Fibroblast of lung (primary cell): ENCODE results near the gene UGT1A7.

ENCODE experiments used
- EZH2 ChIP-seq: IDR thresholded peaks from 2 replicates; pipeline ENCODE4 v1.5.1; 2012; ENCODE audit warnings: low read length, control low read depth, mild to moderate bottlenecking; ENCODE audit errors: missing control alignments
- TF ChIP-seq, protein P1 (sequence below), 2 donors: IDR thresholded peaks in 1 of 2; conservative IDR thresholded peaks in 1 of 2; 1 replicate in 1 of 2; 2 replicates in 1 of 2; pipeline ENCODE4 v1.5.1; 2011 to 2012; ENCODE audit warnings: low read length in 2 of 2, control low read depth in 1 of 2, inconsistent platforms in 1 of 2, low read depth in 1 of 2, mild to moderate bottlenecking in 1 of 2

DNA sequence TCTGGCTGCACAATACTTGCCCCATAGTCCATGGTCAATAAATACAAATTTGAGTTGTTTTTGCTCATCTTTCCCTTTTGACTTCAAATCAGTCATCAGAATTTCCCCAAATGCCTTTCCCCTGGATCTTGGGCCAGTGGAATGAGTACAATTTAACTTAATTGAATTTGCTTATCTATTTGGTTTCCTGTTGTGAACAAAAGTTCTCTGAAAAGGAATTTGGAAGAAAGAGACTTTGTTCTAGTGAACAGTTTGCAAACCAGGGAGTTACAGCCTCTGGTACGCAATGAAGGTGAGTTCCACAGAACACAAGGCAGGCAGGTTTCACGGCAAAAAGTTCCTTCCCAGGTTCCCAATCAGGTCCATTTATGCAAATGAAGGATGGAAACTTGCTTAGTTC lies 77.1 kb downstream of the UGT1A7 start:
- TF ChIP-seq, protein P1, sequence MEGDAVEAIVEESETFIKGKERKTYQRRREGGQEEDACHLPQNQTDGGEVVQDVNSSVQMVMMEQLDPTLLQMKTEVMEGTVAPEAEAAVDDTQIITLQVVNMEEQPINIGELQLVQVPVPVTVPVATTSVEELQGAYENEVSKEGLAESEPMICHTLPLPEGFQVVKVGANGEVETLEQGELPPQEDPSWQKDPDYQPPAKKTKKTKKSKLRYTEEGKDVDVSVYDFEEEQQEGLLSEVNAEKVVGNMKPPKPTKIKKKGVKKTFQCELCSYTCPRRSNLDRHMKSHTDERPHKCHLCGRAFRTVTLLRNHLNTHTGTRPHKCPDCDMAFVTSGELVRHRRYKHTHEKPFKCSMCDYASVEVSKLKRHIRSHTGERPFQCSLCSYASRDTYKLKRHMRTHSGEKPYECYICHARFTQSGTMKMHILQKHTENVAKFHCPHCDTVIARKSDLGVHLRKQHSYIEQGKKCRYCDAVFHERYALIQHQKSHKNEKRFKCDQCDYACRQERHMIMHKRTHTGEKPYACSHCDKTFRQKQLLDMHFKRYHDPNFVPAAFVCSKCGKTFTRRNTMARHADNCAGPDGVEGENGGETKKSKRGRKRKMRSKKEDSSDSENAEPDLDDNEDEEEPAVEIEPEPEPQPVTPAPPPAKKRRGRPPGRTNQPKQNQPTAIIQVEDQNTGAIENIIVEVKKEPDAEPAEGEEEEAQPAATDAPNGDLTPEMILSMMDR (conservative IDR thresholded peaks at IDR 0.05 in 1 of 2, IDR thresholded peaks at IDR 0.05 in 1 of 2; ENCODE audit: low read depth in 1 of 2, low read length in 2 of 2): no peak
- no peak for TF ChIP-seq EZH2
